Right lobe of liver (tissue), 6 donors: Measurements from ENCODE around the gene EPYC. TPM values are rescaled to one million over a fixed set of nuclear protein-coding genes. Genes with fewer than 3 reads are reported as not detected.

Experiments used
- ATAC-seq, 4 donors: fragments of 200-7000 bp; cut with Tn5 transposase; one replicate each; pipeline ENCODE4 v1.9.1; 2020; ENCODE audit warnings: mild to moderate bottlenecking in 4 of 4, moderate library complexity in 4 of 4
- DNase-seq, 3 donors: peaks; one replicate each; pipeline ENCODE4 v3.0.0-alpha.2; 2020
- H3K27ac ChIP-seq, 3 donors: fragments of 200-600 bp; one replicate each; pipeline ENCODE4 v1.8.0; 2022
- H3K27me3 ChIP-seq, 2 donors: fragments of 200-600 bp; one replicate each; pipeline ENCODE4 v1.8.0; 2022
- H3K36me3 ChIP-seq, 4 donors: fragments of 200-600 bp; sonication (generic) in 1 of 4; one replicate each; pipeline versions ENCODE4 v1.5.1 to v1.8.0; 2017 to 2022; ENCODE audit warnings: control low read depth in 1 of 4
- H3K4me1 ChIP-seq, 4 donors: fragments of 200-600 bp; sonication (generic) in 1 of 4; one replicate each; pipeline versions ENCODE4 v1.5.1 to v1.8.0; 2017 to 2022; ENCODE audit warnings: control low read depth in 1 of 4
- H3K4me3 ChIP-seq, 3 donors: fragments of 200-600 bp; one replicate each; pipeline ENCODE4 v1.8.0; 2022
- H3K9me3 ChIP-seq, 4 donors: fragments of 200-600 bp; sonication (generic) in 1 of 4; one replicate each; pipeline versions ENCODE4 v1.5.1 to v1.8.0; 2017 to 2022; ENCODE audit warnings: control low read depth in 1 of 4
- POLR2A ChIP-seq: fragments of 450-650 bp; IDR thresholded peaks from one replicate; pipeline ENCODE4 v1.6.1; 2017; ENCODE audit warnings: antibody characterized with exemption, mild to moderate bottlenecking
- WGBS: methylation state at CpG from one replicate; pipeline ENCODE4 v1.1.6; 2018; ENCODE audit warnings: low coverage, low lambda C conversion rate; ENCODE audit not compliant: insufficient coverage; ENCODE audit errors: missing lambda C conversion rate; 5-methylcytosine and 5-hydroxymethylcytosine counted together
- intact Hi-C, 2 donors: fragments of 100-400 bp; cut with DNase I; formaldehyde crosslinking; loops; one replicate each; pipeline versions ENCODE4 v1.11.2 to v1.14.1; 2022
- total RNA-seq, 6 experiments: library from RNA; depleted of rRNA in 2 of 6; stranded (reverse); fragments of >200 nt in 2 of 6; fragmentation: NEBNext Ultra II Directional in 3 of 6; extraction: Animal tissue kit (Norgen Biotek cat#: 25700) in 3 of 6; gene quantifications; one replicate each; pipeline versions ENCODE4 v1.1.0 to v1.2.4, GENCODE V29; 2016 to 2023
- TF ChIP-seq, protein P1 (sequence below), 4 donors: fragments of 200-600 bp in 3 of 4; fragments of 450-650 bp in 1 of 4; IDR thresholded peaks; one replicate each; pipeline versions ENCODE4 v1.5.1 to v1.8.0; 2016 to 2022; ENCODE audit warnings: antibody characterized with exemption in 4 of 4, mild to moderate bottlenecking in 2 of 4
- donor health status: DM: no; HTN: yes; CAD: no.
- donor health status: DM: no; HTN: no; CAD: no.
- donor health status: DM: no; HTN: no; CAD: no.
- donor health status: DM: no; HTN: yes; CAD: no.
- donor health status: DM: no; HTN: yes; CAD: no.

Gene EPYC
- total RNA-seq, 6 experiments from 2014 or later, result not detected

GRCh38 chr12:90924406-90924805 is 80.4 kb downstream of the EPYC start:
- WGBS, result 35% methylated on average over 1 of the region's 1 CpG
- no peak for TF ChIP-seq POLR2A
- TF ChIP-seq, protein P1, sequence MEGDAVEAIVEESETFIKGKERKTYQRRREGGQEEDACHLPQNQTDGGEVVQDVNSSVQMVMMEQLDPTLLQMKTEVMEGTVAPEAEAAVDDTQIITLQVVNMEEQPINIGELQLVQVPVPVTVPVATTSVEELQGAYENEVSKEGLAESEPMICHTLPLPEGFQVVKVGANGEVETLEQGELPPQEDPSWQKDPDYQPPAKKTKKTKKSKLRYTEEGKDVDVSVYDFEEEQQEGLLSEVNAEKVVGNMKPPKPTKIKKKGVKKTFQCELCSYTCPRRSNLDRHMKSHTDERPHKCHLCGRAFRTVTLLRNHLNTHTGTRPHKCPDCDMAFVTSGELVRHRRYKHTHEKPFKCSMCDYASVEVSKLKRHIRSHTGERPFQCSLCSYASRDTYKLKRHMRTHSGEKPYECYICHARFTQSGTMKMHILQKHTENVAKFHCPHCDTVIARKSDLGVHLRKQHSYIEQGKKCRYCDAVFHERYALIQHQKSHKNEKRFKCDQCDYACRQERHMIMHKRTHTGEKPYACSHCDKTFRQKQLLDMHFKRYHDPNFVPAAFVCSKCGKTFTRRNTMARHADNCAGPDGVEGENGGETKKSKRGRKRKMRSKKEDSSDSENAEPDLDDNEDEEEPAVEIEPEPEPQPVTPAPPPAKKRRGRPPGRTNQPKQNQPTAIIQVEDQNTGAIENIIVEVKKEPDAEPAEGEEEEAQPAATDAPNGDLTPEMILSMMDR (IDR thresholded peaks at IDR 0.05), result no peak
- ATAC-seq, result no peak

DNA sequence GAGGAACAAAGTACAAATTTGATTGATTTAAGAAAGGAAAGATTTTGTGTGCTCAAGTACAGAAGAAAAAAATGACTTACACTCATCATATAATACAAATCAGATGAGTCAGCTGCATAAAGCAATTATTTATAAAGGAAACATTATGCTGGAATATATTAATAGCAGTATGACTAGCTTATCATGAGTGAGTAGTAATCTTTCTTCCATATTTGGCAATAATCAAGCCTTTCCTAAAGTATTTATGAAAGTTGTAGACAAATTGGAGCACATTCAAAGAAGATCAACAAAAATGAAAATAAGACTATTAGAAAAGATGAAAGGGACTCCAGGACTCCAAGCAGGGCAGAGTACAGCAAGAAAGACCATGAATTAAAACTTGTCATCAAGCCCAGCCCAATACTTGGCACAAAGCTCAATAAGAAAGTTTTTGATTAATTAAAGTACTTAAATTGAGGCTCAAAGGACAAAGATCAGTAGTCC is 82.6 kb downstream of the EPYC start:
- DNase-seq (no peak), ATAC-seq (peak; percentile 36 to 72 (median 59))
- Histone ChIP-seq H3K9me3 (no peaks in the 10 kb centered on the region), H3K27me3 (no peaks in the 10 kb centered on the region), H3K4me1 (peaks cover 0 to 31% (median 11%) of the 10 kb centered on the region in 4 donors), H3K36me3 (no peaks in the 10 kb centered on the region), H3K4me3 (no peak overlapping the region), H3K27ac (peak overlapping the region in 2 of 3 donors; percentile 4 to 19)
- TF ChIP-seq, protein P1 (IDR thresholded peaks at IDR 0.05), result no peak
- TF ChIP-seq POLR2A, result no peak
- intact Hi-C loops, result no loop called here

More at GRCh38 chr12:90924406-90924805, 80.4 kb downstream of the EPYC start:
- Histone ChIP-seq H3K9me3 (no peaks in the 10 kb centered on the region), H3K4me3 (no peak overlapping the region), H3K27me3 (no peaks in the 10 kb centered on the region), H3K27ac (no peak overlapping the region), H3K4me1 (peaks cover 0 to 31% (median 11%) of the 10 kb centered on the region in 4 donors), H3K36me3 (no peaks in the 10 kb centered on the region)
- intact Hi-C loops, result no loop called here
- no peak for DNase-seq

- H3K9me3 ChIP-seq, result no peaks in the 10 kb centered on the region
- ATAC-seq (no peak), DNase-seq (no peak)
- H3K27ac ChIP-seq, result peak overlapping the region in 1 of 3 donors; percentile 19
- no peaks in the 10 kb centered on the region for H3K27me3 ChIP-seq
- no peak overlapping the region for H3K4me3 ChIP-seq
- H3K4me1 ChIP-seq, result peaks cover 0 to 31% (median 11%) of the 10 kb centered on the region in 4 donors
- intact Hi-C loops, result no loop called here
- no peaks in the 10 kb centered on the region for H3K36me3 ChIP-seq
- TF ChIP-seq, protein P1 (IDR thresholded peaks at IDR 0.05), result no peak
- TF ChIP-seq POLR2A, result no peak
- WGBS, result 90% methylated on average over 1 of the region's 1 CpG
Observed at GRCh38 chr12:90921536-90921935, 83.2 kb downstream of the EPYC start.

DNA sequence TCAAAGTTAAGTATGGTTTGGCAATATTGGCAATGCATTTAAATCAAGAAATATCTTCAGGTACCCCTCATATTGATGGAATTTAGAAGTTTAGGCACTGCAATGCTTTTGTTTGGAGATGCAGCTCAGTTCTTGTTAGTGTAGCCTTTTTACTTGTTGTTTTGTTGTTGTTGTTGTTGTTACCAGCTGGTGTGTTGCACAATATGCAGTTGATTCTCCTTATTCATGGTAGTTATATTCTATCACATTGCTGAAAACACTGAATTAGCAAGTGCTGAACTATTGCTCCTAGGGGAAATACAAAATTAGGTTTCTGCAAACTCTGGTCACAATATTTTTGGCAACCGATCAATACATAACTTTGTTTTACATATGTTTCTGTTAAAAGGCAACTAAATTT is 84.5 kb downstream of the EPYC start:
- Histone ChIP-seq H3K36me3 (no peaks in the 10 kb centered on the region), H3K9me3 (no peaks in the 10 kb centered on the region), H3K4me1 (peaks cover 0 to 23% (median 7%) of the 10 kb centered on the region in 4 donors), H3K4me3 (no peak overlapping the region), H3K27ac (no peak overlapping the region), H3K27me3 (no peaks in the 10 kb centered on the region)
- intact Hi-C loops, result no loop called here
- no peak for TF ChIP-seq POLR2A
- TF ChIP-seq, protein P1 (IDR thresholded peaks at IDR 0.05), result no peak
- 94% methylated on average over 1 of the region's 1 CpG for WGBS
- DNase-seq (no peak), ATAC-seq (no peak)

- no peak overlapping the region for H3K4me3 ChIP-seq
- no peak for ATAC-seq
- H3K36me3 ChIP-seq, result no peaks in the 10 kb centered on the region
- no peak for TF ChIP-seq POLR2A
- TF ChIP-seq, protein P1 (IDR thresholded peaks at IDR 0.05), result no peak
- no peak overlapping the region for H3K27ac ChIP-seq
- H3K27me3 ChIP-seq, result no peaks in the 10 kb centered on the region
- H3K9me3 ChIP-seq, result no peaks in the 10 kb centered on the region
- intact Hi-C loops, result no loop called here
- peaks cover 0 to 9% (median 2%) of the 10 kb centered on the region in 4 donors for H3K4me1 ChIP-seq
- WGBS, result 64% methylated on average over 2 of the region's 2 CpGs
- no peak for DNase-seq
Observed at GRCh38 chr12:90917431-90917830, 87.3 kb downstream of the EPYC start.
